Erythroblast (primary cell): ENCODE data around the gene PAX2.

Source experiments
- GATA1 ChIP-seq: IDR thresholded peaks from 2 replicates; pipeline ENCODE4 v1.6.1; 2011; ENCODE audit warnings: low read depth, mild to moderate bottlenecking, control low read depth, low read length, moderate library complexity
- POLR2A ChIP-seq: IDR thresholded peaks from 2 replicates; pipeline ENCODE4 v1.6.1; 2011; ENCODE audit warnings: mild to moderate bottlenecking, low read length

DNA sequence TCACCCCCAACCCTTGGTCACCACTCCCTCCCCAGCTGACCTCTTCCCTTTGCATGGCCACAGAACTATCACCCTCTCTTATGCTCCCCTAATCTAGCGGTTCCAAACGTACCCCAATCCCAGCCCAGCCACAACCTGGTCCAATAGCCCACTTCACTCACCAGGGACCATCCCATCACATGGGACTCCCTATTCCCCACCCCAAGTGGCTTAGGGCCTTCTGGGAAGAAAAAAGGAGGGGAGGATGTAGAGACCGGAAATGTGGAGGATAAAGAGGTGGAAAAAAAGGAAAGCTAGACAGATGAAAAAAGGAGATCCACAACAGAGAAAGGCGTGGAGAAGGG is 30.3 kb upstream of the PAX2 start:
- TF ChIP-seq POLR2A (no peak), GATA1 (no peak)
